ENCODE results near the gene CASQ2.
A peak's percentile ranks its signal among the peaks of the same experiment; 100 is the strongest.

DNA sequence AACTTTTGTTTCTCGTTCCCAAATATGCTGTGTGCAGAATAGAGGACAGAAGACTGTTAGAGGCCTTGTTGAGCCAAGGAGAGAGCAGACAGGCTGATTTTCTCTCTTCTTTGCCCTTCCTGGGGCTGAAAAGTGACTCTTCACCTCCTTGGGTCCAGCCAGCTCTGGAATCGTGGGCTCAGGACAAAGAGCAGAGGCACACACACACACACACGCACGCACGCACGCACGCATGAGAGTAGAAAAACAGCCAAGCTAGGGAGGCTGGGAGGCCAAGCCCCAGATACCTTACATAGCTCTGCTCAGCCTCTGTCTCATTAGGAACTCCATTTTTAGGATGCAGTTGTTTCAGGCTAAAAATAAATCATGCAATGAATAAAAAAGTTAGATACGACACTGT lies at the start of gene CASQ2:
- TF ChIP-seq, protein P1, sequence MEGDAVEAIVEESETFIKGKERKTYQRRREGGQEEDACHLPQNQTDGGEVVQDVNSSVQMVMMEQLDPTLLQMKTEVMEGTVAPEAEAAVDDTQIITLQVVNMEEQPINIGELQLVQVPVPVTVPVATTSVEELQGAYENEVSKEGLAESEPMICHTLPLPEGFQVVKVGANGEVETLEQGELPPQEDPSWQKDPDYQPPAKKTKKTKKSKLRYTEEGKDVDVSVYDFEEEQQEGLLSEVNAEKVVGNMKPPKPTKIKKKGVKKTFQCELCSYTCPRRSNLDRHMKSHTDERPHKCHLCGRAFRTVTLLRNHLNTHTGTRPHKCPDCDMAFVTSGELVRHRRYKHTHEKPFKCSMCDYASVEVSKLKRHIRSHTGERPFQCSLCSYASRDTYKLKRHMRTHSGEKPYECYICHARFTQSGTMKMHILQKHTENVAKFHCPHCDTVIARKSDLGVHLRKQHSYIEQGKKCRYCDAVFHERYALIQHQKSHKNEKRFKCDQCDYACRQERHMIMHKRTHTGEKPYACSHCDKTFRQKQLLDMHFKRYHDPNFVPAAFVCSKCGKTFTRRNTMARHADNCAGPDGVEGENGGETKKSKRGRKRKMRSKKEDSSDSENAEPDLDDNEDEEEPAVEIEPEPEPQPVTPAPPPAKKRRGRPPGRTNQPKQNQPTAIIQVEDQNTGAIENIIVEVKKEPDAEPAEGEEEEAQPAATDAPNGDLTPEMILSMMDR (IDR thresholded peaks at IDR 0.05), result no peak
- TF ChIP-seq POLR2A (IDR thresholded peaks at IDR 0.05) (peak; percentile 13), POLR2AphosphoS5 (IDR thresholded peaks at IDR 0.05) (peak in 1 of 3 donors; percentile 48)

Data from transverse colon (tissue), 4 donors.